GM18517 (cell line): ENCODE data around the gene MYOZ1.
"Not testable (repeated sequence)": the region's sequence is repeated elsewhere in the genome, so short reads cannot be mapped to it uniquely, and the experiment has no call there.

ENCODE experiments used
- ATAC-seq: cut with Tn5 transposase; IDR thresholded peaks from one replicate; pipeline ENCODE4 v1.9.1; 2021; ENCODE audit warnings: mild to moderate bottlenecking, moderate library complexity; ENCODE audit not compliant: unreplicated experiment

The MYOZ1 gene

GRCh38 chr10:73647875-73648651 is 6.8 kb upstream of the MYOZ1 start:
- no peak for ATAC-seq

GRCh38 chr10:73647211-73647874 is 6.1 kb upstream of the MYOZ1 start:
- ATAC-seq: no peak

DNA sequence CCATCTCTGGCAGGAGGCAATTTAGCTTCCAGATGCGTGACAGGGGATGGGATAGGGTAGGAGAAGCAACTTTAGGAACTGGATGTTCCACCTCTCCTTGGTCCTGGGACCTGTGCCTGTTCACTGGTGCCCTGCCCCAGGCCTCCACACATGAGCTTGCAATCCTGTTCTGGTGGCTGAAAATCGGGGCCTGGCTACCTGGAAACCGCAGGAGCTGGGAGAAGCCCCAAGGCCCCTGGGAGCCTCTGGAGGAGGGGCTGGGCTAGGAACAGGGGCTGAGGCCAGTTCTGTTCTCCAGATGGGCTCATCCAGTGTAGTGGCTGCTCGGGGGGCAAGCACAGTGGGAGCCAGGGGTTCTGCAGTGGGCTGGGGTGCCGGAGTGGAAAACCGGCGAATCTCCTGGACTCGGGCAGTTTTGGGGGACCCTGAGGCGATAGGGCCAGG is 5.3 kb upstream of the MYOZ1 start:
- no peak for ATAC-seq

DNA sequence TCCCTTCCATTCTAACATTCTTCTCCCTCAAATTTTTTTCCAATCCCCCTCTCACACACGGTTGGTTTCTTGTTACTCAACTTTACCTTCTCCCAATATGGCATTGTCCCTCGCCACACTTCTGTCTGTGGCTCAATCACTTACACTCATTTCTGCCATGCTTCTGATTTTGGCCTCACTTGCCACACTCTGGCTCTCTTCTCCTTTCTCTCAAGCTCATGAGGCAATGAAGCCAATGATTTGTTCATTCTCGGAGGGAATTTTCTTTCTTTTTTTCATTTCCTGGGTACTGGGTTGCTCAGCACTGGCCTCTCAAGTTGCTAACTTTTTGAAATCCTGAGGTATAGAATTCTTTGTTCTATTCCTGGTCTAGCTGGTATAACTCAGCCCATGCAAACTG is 4.0 kb upstream of the MYOZ1 start:
- no peak for ATAC-seq

- no peak for ATAC-seq
Observed at GRCh38 chr10:73644767-73645166, 3.5 kb upstream of the MYOZ1 start.

- ATAC-seq: no peak
Observed at GRCh38 chr10:73644015-73644743, 2.9 kb upstream of the MYOZ1 start.

GRCh38 chr10:73643362-73643761 is 2.1 kb upstream of the MYOZ1 start:
- ATAC-seq: no peak

GRCh38 chr10:73639286-73639685 is 2.0 kb downstream of the MYOZ1 start:
- ATAC-seq: no peak

GRCh38 chr10:73635781-73636180 is 5.5 kb downstream of the MYOZ1 start:
- ATAC-seq: no peak

DNA sequence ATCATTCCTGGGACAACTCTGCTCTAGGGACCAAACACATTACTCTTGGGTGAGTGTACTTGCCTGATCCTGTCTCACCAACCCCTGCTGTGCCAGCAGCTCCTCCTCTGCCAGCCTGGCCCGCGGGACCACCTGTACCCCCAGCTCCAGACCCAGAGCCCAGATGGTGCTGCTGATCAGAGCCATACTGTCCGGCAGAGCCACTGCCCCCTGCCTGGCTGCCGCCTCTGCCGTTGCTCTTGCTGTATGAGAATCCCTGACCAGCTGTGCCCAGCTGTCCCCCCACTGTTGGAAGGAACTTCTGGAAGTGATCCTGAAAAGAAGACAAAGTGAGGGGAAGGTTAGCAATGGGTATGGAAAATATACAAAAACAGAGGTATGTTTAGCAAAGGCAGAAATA is 6.9 kb downstream of the MYOZ1 start:
- no peak for ATAC-seq

GRCh38 chr10:73629165-73629564 is 12.1 kb downstream of the MYOZ1 start:
- ATAC-seq: no peak

DNA sequence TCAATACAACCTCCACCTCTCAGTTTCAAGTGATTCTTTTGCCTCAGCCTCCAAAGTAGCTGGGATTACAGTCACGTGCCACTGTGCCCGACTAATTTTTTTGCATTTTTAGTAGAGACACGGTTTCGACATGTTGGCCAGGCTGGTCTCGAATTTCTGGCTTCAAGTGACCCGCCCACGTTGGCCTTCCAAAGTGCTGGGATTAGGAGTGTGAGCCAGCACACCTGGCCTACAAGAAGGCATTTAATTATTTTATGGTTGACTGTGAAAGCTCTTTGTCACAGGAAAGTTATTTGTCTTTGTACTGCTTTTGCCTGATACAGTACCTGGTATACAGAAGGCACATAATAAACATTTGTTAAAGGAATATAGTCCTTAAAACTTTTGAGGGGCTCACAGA is 12.9 kb downstream of the MYOZ1 start:
- no peak for ATAC-seq

- ATAC-seq: no peak
Observed at GRCh38 chr10:73627300-73627699, 14.0 kb downstream of the MYOZ1 start.

GRCh38 chr10:73625884-73626752 is 15.2 kb downstream of the MYOZ1 start:
- ATAC-seq: peak; percentile 98

DNA sequence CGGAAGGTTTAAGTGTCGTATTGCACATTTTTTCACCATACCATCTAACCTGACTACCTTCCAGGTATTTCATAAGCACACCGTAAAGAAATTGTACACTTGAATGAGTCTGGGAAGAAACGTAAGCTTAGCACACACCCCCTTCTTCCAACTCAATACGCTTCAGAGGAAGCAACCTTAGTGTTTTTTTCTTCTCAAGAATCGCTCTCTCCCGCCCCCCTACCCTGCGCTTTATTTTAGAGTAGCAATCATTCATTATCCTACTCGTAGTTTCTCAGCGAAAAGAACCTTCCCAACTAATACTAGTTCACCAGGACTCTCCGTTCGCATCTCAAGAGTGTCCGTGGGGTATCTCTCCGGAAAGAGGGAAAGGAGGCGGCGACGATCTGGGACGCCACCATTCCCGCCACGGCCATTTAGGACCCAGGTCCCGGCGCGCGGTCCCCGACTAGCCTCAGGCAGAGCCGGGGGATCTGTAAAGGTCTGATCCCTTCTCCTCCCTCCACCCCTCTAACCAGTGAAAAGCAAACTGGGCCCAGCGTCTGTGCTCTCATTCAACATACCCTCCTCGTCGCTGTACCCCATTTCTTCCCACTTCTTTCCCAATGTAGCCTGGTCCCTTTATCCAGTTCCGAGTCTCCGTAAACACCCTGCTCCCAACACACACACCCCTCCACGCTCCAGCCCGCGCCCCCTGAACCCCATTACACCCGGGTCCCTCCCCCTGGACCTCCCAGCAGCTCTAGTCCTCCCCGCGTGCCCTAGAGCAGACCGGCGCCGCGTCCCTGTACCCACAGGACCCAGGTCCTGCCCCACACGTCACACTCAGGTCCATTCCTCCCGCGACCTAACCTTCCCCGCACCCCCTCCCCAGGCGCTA is 16.0 kb downstream of the MYOZ1 start:
- ATAC-seq: no peak

- no peak for ATAC-seq
Observed at GRCh38 chr10:73623056-73623455, 18.2 kb downstream of the MYOZ1 start.

DNA sequence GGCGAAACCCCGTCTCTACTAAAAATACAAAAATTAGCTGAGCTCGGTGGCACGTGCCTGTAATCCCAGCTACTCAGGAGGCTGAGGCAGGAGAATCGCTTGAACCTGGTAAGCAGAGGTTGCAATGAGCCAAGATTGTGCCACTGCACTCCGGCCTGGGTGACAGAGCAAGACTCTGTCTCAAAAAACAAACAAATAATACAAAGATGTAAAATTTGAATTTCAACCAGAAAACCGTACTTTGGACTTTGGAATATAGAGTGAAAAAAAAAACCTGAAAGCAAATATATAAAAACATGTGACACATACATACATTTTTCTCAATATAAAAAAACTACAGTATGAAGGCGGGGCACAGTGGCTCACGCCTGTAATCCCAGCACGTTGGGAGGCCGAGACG is 20.3 kb downstream of the MYOZ1 start:
- not testable (repeated sequence) for ATAC-seq

GRCh38 chr10:73617143-73617542 is 24.1 kb downstream of the MYOZ1 start:
- not testable (repeated sequence) for ATAC-seq

DNA sequence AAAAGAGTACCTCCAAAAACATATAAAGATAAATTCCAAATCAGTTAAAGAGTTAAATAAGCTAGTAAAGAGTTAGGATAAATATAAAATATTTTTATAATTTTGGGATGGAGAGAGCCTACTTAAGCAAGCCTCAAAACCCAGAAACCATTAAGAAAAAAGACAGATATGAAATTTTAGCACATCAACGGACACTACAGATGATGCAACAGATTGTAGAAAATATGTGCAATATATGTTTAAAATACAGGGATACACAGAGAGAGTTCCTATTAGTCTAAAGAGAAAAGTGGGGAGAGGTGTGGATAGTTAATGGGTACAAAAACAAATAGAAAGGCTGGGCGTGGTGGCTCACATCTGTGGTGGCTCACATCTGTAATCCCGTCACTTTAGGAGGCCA is 26.6 kb downstream of the MYOZ1 start:
- ATAC-seq: no peak

DNA sequence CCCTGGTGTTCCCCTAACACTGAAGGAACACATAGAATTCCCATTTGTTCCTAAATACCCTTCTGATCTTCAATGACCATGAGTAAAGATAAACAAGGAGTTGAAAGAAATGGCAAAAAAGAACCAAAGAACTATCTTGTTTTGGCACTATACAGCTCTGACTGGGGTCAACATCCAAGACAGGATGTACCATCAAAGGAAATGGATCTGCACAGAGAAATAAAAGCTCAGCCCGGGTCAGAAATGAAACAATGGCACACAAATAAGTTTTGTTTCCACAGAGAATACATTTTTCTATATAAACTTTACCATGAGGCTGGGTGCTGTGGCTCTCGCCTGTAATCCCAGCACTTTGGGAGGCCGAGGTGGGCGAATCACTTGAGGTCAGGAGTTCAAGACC is 32.2 kb downstream of the MYOZ1 start:
- ATAC-seq: no peak
